Prostate gland (tissue), 2 donors: ENCODE measurements around the gene CHPT1. TPM values are rescaled to one million over a fixed set of nuclear protein-coding genes. Genes with fewer than 3 reads are reported as not detected.

Source experiments
- DNase-seq: peaks from one replicate; pipeline ENCODE4 v3.0.0-alpha.2; 2019; ENCODE audit warnings: low spot score
- H3K27ac ChIP-seq, 2 donors: fragments of 200-600 bp; sonication (generic); 2 replicates each; pipeline ENCODE4 v1.5.1; 2017 to 2019
- H3K27me3 ChIP-seq: fragments of 200-600 bp; sonication (generic); replicated peaks from 2 replicates; pipeline ENCODE4 v1.5.1; 2019; ENCODE audit not compliant: insufficient read depth
- H3K36me3 ChIP-seq, 2 donors: fragments of 200-600 bp; sonication (generic); 1 replicate in 1 of 2; 2 replicates in 1 of 2; pipeline versions ENCODE4 v1.5.1 to v1.8.1; 2017 to 2019
- H3K4me1 ChIP-seq: fragments of 200-600 bp; sonication (generic); replicated peaks from 2 replicates; pipeline ENCODE4 v1.5.1; 2019
- H3K4me3 ChIP-seq, 2 donors: fragments of 200-600 bp; sonication (generic); 2 replicates each; pipeline ENCODE4 v1.5.1; 2017 to 2019
- H3K9me3 ChIP-seq: fragments of 200-600 bp; sonication (generic); 2 replicates; pipeline ENCODE4 v1.5.1; 2017
- POLR2A ChIP-seq: fragments of 450-650 bp; IDR thresholded peaks from one replicate; pipeline ENCODE4 v1.6.1; 2016; ENCODE audit warnings: antibody characterized with exemption, mild to moderate bottlenecking
- POLR2AphosphoS5 ChIP-seq: sonication (generic); formaldehyde crosslinking; IDR thresholded peaks from one replicate; pipeline ENCODE4 v1.6.1; 2017; ENCODE audit warnings: antibody characterized with exemption
- WGBS: methylation state at CpG from one replicate; pipeline ENCODE4 v1.1.5; 2018; 5-methylcytosine and 5-hydroxymethylcytosine counted together
- intact Hi-C: fragments of 100-400 bp; cut with DNase I; formaldehyde crosslinking; loops from one replicate; pipeline ENCODE4 v1.14.2; 2022
- total RNA-seq, 2 donors: library from RNA; depleted of rRNA; stranded (reverse); fragments of >200 nt; gene quantifications; one replicate each; pipeline ENCODE4 v1.1.0, GENCODE V29; 2016
- TF ChIP-seq, protein P1 (sequence below), 4 experiments: fragments of 200-600 bp in 2 of 4; fragments of 450-650 bp in 2 of 4; sonication (generic) in 2 of 4; IDR thresholded peaks; 1 replicate in 3 of 4; 2 replicates in 1 of 4; pipeline ENCODE4 v1.5.1; 2016 to 2019; ENCODE audit warnings: antibody characterized with exemption in 4 of 4, mild to moderate bottlenecking in 2 of 4, moderate library complexity in 2 of 4

The CHPT1 gene
- total RNA-seq, 2 donors from 2014 or later, result 106 to 129 TPM

DNA sequence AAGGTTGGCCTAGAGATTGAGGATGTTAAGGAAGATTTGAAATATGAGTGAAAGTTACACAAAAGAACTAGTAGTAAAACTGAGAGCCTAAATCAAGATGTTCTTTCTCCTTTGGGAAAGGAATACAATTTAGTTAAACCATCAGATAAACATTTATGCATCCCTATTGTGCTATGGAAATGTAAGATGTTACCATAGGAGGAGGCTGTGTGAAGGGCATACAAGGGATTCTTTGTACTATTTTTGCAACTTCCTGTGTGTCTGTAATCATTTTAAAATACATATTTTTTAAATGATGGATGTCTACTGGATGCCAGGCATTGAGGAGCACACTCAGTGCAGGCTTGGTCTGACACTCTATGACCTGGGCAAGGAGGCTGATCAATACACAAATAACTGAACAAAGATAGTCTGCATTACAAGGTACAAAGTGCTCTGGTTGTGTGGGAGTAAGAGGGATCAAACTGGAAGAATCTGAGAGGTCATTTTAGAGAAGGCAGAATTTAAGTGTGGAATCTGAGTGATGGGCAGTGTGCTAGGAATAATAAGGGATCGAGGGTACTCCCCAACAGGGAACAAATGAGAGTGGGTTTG lies 5.8 kb upstream of the CHPT1 start:
- H3K4me3 ChIP-seq, result no peak overlapping the region
- H3K4me1 ChIP-seq, result no peaks in the 10 kb centered on the region
- TF ChIP-seq POLR2AphosphoS5 (no peak), POLR2A (no peak)
- TF ChIP-seq, protein P1, sequence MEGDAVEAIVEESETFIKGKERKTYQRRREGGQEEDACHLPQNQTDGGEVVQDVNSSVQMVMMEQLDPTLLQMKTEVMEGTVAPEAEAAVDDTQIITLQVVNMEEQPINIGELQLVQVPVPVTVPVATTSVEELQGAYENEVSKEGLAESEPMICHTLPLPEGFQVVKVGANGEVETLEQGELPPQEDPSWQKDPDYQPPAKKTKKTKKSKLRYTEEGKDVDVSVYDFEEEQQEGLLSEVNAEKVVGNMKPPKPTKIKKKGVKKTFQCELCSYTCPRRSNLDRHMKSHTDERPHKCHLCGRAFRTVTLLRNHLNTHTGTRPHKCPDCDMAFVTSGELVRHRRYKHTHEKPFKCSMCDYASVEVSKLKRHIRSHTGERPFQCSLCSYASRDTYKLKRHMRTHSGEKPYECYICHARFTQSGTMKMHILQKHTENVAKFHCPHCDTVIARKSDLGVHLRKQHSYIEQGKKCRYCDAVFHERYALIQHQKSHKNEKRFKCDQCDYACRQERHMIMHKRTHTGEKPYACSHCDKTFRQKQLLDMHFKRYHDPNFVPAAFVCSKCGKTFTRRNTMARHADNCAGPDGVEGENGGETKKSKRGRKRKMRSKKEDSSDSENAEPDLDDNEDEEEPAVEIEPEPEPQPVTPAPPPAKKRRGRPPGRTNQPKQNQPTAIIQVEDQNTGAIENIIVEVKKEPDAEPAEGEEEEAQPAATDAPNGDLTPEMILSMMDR (IDR thresholded peaks at IDR 0.05), result no peak
- no peak overlapping the region for H3K27ac ChIP-seq
- DNase-seq, result no peak
- H3K36me3 ChIP-seq, result no peaks in the 10 kb centered on the region
- H3K27me3 ChIP-seq, result no peaks in the 10 kb centered on the region
- WGBS, result 97% methylated on average over 1 of the region's 1 CpG
- intact Hi-C loops, result no loop called here
- H3K9me3 ChIP-seq, result no peaks in the 10 kb centered on the region

DNA sequence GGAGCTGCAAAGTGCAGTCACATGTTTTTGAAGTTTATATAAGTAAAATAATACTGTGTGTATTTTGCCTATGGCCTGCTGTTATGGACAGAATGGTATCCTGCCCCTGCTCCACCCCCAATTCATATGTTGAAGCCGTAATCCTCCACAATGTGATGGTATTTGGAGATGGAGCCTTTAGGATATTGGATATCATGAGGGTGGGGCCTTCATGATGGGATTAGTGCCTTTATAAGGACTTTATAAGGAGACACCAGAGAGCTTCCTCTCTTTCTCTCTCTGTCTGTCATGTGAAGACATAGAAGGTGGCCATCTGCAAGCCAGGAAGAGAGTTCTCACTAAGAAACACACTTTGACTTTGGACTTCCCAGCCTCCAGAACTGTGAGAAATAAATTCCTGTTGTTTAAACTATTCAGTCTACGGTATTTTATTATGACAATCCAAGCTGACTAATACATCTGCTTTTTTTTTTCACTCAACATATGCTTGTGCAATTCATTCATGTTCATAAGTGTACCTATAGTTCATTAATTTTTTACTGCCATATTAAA lies 3.1 kb upstream of the CHPT1 start:
- H3K4me1 ChIP-seq, result no peaks in the 10 kb centered on the region
- DNase-seq, result no peak
- no peak overlapping the region for H3K4me3 ChIP-seq
- H3K36me3 ChIP-seq, result no peaks in the 10 kb centered on the region
- intact Hi-C loops, result no loop called here
- H3K27ac ChIP-seq, result no peak overlapping the region
- H3K9me3 ChIP-seq, result no peaks in the 10 kb centered on the region
- 87% methylated on average over 2 of the region's 2 CpGs for WGBS
- TF ChIP-seq POLR2AphosphoS5, result no peak
- TF ChIP-seq POLR2A, result no peak
- TF ChIP-seq, protein P1 (IDR thresholded peaks at IDR 0.05), result no peak
- H3K27me3 ChIP-seq, result no peaks in the 10 kb centered on the region

DNA sequence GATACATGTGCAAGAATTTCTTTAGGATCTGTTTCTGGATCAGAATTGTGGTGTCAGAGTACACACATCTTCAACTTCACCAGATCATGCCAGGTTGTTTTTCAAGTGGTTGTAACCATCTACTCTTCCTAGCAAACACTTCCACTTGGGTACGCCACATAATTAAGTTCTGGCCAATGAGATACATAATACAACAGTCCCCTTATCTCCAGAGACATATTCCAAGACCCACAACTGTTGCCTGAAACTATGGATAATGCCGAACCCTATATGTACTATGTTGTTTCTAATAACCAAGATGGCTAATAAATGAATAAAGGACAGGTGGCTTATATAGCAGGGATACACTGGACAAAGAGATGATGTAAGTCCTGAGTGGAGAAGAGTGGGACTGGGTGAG lies 2.5 kb upstream of the CHPT1 start:
- Histone ChIP-seq H3K4me1 (no peaks in the 10 kb centered on the region), H3K9me3 (no peaks in the 10 kb centered on the region), H3K36me3 (no peaks in the 10 kb centered on the region), H3K27ac (no peak overlapping the region), H3K27me3 (no peaks in the 10 kb centered on the region), H3K4me3 (no peak overlapping the region)
- no peak for DNase-seq
- WGBS, result 95% methylated on average over 2 of the region's 2 CpGs
- intact Hi-C loops, result loop anchor here (5.0 kb wide), 2 partner anchors 78 to 288 kb away; partner anchors contain the start of gene ARL1
- TF ChIP-seq, protein P1 (IDR thresholded peaks at IDR 0.05), result no peak
- TF ChIP-seq POLR2AphosphoS5 (no peak), POLR2A (no peak)

DNA sequence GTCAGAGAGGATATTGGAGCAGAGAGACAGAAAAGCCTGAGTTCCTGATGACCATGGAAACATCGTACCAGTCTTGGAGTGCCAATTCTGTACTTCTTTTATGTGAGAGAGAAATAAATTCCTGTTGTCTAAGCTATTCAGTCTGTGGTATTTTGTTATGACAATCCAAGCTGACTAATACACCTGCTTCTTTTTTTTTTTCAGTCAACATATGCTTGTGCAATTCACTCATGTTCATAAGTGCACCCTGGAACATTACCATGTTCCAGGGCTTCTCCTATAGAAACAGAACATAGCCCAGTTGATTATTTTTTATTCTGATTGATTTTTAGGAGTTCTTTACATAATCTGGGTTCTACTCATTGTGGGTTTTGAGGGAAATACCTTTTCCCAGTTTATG lies 1.7 kb upstream of the CHPT1 start:
- intact Hi-C loops, result loop anchor here (5.0 kb wide), 2 partner anchors 78 to 288 kb away; partner anchors contain the start of gene ARL1
- TF ChIP-seq, protein P1 (IDR thresholded peaks at IDR 0.05), result no peak
- no peak for TF ChIP-seq POLR2A
- no peak for TF ChIP-seq POLR2AphosphoS5
- Histone ChIP-seq H3K36me3 (no peaks in the 10 kb centered on the region), H3K4me3 (no peak overlapping the region), H3K27me3 (no peaks in the 10 kb centered on the region), H3K9me3 (no peaks in the 10 kb centered on the region), H3K27ac (peak overlapping the region in 1 of 2 donors; percentile 7), H3K4me1 (no peaks in the 10 kb centered on the region)
- WGBS, result 86% methylated on average over 1 of the region's 1 CpG
- DNase-seq, result no peak
